Endodermal cell (in vitro differentiated cells): Measurements from ENCODE around the gene CXXC5. TPM values are rescaled to one million over a fixed set of nuclear protein-coding genes. Genes with fewer than 3 reads are reported as not detected.

Experiments used
- DNase-seq: peaks from one replicate; pipeline ENCODE4 v3.0.0-alpha.2; 2017
- H3K27ac ChIP-seq: 2 replicates; pipeline ENCODE4 v1.5.1; 2013; ENCODE audit warnings: mild to moderate bottlenecking, low read depth, low read length, moderate library complexity
- H3K27me3 ChIP-seq: 2 replicates; pipeline ENCODE4 v1.6.1; 2013; ENCODE audit warnings: mild to moderate bottlenecking, low read length, moderate library complexity; ENCODE audit not compliant: insufficient read depth, control insufficient read depth, poor library complexity, severe bottlenecking
- H3K36me3 ChIP-seq: 2 replicates; pipeline ENCODE4 v1.7.0; 2013; ENCODE audit warnings: mild to moderate bottlenecking, low read length, moderate library complexity; ENCODE audit not compliant: control insufficient read depth, insufficient read depth
- H3K4me1 ChIP-seq: one replicate; pipeline ENCODE4 v1.7.0; 2013; ENCODE audit warnings: low read length; ENCODE audit not compliant: control insufficient read depth, insufficient read depth
- H3K4me3 ChIP-seq: 2 replicates; pipeline ENCODE4 v1.5.1; 2013; ENCODE audit warnings: mild to moderate bottlenecking, low read length, moderate library complexity
- H3K9ac ChIP-seq: 2 replicates; pipeline ENCODE4 v1.6.1; 2013; ENCODE audit warnings: mild to moderate bottlenecking, low read length, moderate library complexity; ENCODE audit not compliant: poor library complexity, severe bottlenecking; ENCODE audit errors: extremely low read depth
- H3K9me3 ChIP-seq: 2 replicates; pipeline ENCODE4 v1.6.1; 2013; ENCODE audit warnings: mild to moderate bottlenecking, low read length, moderate library complexity; ENCODE audit not compliant: control insufficient read depth
- H3K27ac Mint-ChIP-seq: 2 replicates; pipeline ENCODE4 v1.8.0; 2020; ENCODE audit warnings: mixed read lengths
- H3K27me3 Mint-ChIP-seq: 2 replicates; pipeline ENCODE4 v1.8.0; 2021; ENCODE audit warnings: mild to moderate bottlenecking, mixed read lengths; ENCODE audit not compliant: insufficient read depth
- H3K36me3 Mint-ChIP-seq: 2 replicates; pipeline ENCODE4 v1.8.0; 2020; ENCODE audit warnings: low read depth, mixed read lengths
- H3K4me1 Mint-ChIP-seq: 2 replicates; pipeline ENCODE4 v1.8.0; 2020; ENCODE audit warnings: mixed read lengths
- H3K4me3 Mint-ChIP-seq: 2 replicates; pipeline ENCODE4 v1.8.0; 2020; ENCODE audit warnings: mild to moderate bottlenecking, moderate library complexity, mixed read lengths
- H3K9me3 Mint-ChIP-seq: 2 replicates; pipeline ENCODE4 v1.8.0; 2020; ENCODE audit warnings: mild to moderate bottlenecking, mixed read lengths
- WGBS, 2 experiments: methylation state at CpG; one replicate each; pipeline versions ENCODE4 v1.1.5 to v1.1.7; 2013; ENCODE audit warnings: missing lambda C conversion rate in 2 of 2, mixed read lengths in 1 of 2; ENCODE audit not compliant: insufficient coverage in 1 of 2, insufficient read length in 1 of 2; 5-methylcytosine and 5-hydroxymethylcytosine counted together
- total RNA-seq, 2 donors: library from RNA; stranded (reverse); fragmentation: NEBNext Ultra II Directional in 1 of 2; extraction: Animal tissue kit (Norgen Biotek cat#: 25700) in 1 of 2; gene quantifications; 2 replicates in 1 of 2; 3 replicates in 1 of 2; pipeline ENCODE4 v1.2.1, GENCODE V29; 2021
- TF ChIP-seq, protein P1 (sequence below): fragments of 200-600 bp; sonication (generic); conservative IDR thresholded peaks from 2 replicates; pipeline ENCODE4 v1.5.0; 2021; ENCODE audit warnings: antibody characterized with exemption, mild to moderate bottlenecking

CXXC5 gene
- total RNA-seq, 2 donors from 2014 or later = 50.5 to 67.9 TPM

DNA sequence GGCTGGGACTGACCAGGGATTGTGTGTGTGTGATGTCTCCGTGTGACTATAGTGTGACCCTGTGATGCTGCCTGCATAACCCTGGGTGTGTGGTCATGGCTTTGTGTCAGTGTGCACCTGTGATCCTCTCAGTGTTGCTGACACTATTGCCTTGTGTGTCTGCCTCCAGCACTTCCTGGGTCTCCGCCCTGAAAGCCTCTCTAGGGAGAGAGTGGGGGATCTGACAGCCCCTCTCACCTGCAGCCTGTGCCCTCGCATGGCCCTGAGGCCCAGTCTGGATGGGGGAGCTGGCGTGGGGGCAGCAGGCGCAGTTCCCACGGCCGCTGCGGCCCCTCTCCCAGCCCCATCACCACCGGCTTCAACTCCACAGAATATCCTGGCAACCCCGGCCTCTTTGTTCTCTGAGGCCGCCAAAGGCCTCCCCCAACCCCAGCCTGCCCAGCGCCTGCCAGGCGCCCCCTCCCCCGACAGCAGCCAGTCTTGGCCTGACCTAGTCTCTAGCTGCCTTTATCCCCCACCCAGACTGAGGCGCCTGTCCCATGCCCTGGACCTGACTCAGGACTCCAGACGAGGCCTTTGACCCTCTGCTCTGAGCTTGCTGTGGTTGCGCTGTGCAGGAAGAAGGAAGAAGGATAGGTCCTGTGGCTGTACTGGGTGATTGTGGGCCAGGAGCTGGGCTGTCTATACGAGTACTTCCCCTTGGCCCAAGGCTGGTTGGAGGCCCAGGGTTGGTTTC is 38.7 kb downstream of the CXXC5 start:
- Histone ChIP-seq H3K27me3 (no peaks in the 10 kb centered on the region), H3K4me1 (peaks cover 20% of the 10 kb centered on the region), H3K4me3 (no peak overlapping the region), H3K9me3 (no peaks in the 10 kb centered on the region), H3K27ac (peak overlapping the region; percentile 92), H3K9ac (no peak overlapping the region), H3K36me3 (no peaks in the 10 kb centered on the region)
- no peak overlapping the region for H3K4me3 Mint-ChIP-seq
- 81 to 89% methylated on average over 7 to 18 of the region's 18 CpGs for WGBS, 2 experiments
- no peaks in the 10 kb centered on the region for H3K9me3 Mint-ChIP-seq
- no peaks in the 10 kb centered on the region for H3K27me3 Mint-ChIP-seq
- peaks cover 24% of the 10 kb centered on the region for H3K36me3 Mint-ChIP-seq
- peaks cover 61% of the 10 kb centered on the region for H3K4me1 Mint-ChIP-seq
- H3K27ac Mint-ChIP-seq = peak overlapping the region; percentile 52
- DNase-seq = peak; percentile 62
- TF ChIP-seq, protein P1, sequence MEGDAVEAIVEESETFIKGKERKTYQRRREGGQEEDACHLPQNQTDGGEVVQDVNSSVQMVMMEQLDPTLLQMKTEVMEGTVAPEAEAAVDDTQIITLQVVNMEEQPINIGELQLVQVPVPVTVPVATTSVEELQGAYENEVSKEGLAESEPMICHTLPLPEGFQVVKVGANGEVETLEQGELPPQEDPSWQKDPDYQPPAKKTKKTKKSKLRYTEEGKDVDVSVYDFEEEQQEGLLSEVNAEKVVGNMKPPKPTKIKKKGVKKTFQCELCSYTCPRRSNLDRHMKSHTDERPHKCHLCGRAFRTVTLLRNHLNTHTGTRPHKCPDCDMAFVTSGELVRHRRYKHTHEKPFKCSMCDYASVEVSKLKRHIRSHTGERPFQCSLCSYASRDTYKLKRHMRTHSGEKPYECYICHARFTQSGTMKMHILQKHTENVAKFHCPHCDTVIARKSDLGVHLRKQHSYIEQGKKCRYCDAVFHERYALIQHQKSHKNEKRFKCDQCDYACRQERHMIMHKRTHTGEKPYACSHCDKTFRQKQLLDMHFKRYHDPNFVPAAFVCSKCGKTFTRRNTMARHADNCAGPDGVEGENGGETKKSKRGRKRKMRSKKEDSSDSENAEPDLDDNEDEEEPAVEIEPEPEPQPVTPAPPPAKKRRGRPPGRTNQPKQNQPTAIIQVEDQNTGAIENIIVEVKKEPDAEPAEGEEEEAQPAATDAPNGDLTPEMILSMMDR = no peak

DNA sequence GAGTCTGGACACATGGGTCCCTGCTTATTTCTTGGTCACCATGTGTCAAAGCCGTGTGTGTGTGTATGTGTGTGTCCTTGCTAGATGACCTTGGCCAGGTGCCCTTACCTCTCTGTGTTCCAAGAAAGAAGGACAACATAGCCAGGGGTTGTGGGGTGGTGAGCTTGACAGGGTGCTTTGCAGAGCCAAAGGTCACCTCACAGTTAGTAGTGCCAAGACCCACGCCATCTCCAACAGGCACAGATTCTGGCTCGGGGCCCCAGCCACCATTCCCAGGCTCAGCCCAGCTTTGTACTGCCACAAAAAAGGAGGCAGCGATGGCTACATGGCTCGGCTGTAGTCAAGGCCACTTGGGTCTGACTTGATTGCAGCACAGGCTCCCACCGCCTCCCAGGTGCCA is 39.5 kb downstream of the CXXC5 start:
- no peak overlapping the region for H3K27ac Mint-ChIP-seq
- peaks cover 58% of the 10 kb centered on the region for H3K4me1 Mint-ChIP-seq
- no peak overlapping the region for H3K4me3 Mint-ChIP-seq

DNA sequence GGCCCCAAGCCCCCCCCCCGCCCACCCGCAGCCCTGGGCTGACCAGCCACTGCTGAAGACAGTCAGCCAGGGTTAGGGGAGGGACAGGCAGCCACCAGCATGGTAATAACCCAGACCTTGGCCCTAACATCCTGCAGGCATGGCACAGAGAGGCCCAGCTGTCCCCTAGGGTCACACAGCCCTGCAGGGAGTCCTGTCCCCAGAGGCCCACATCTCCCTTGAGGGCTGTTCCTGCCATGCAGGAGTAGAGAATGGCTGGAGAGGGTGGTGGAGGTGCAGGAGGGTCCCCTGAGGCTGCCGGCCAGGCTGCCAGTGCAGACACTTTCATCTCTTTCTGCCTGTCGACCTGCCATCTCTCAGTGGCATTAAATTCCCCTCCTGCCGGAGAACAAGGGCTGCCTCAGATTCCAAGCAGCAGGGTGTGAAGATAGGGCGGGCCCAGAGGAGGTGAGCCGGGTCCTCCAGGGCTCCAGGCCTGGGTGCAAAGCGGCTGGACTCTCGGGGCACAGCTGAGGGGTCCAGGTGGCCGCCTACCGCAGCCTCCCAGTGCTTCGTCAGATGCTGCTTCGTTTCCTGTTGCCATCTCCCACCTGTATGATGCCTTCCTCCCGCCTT is 40.0 kb downstream of the CXXC5 start:
- TF ChIP-seq, protein P1 = no peak

More for the DNA sequence above, 39.5 kb downstream of the CXXC5 start:
- Histone ChIP-seq H3K9ac (no peak overlapping the region), H3K4me1 (peaks cover 20% of the 10 kb centered on the region), H3K27me3 (no peaks in the 10 kb centered on the region), H3K36me3 (no peaks in the 10 kb centered on the region), H3K4me3 (no peak overlapping the region), H3K27ac (peak overlapping the region; percentile 92), H3K9me3 (no peaks in the 10 kb centered on the region)
- H3K27me3 Mint-ChIP-seq = no peaks in the 10 kb centered on the region
- 93% methylated on average over 3 to 6 of the region's 6 CpGs for WGBS, 2 experiments
- H3K36me3 Mint-ChIP-seq = peaks cover 19% of the 10 kb centered on the region
- TF ChIP-seq, protein P1 = no peak
- no peaks in the 10 kb centered on the region for H3K9me3 Mint-ChIP-seq
- no peak for DNase-seq

More for the DNA sequence above, 40.0 kb downstream of the CXXC5 start:
- Histone ChIP-seq H3K9ac (no peak overlapping the region), H3K36me3 (no peaks in the 10 kb centered on the region), H3K27ac (peak overlapping the region; percentile 38), H3K4me3 (no peak overlapping the region), H3K27me3 (no peaks in the 10 kb centered on the region), H3K4me1 (peaks cover 20% of the 10 kb centered on the region), H3K9me3 (no peaks in the 10 kb centered on the region)
- peaks cover 54% of the 10 kb centered on the region for H3K4me1 Mint-ChIP-seq
- WGBS, 2 experiments = 68 to 94% methylated on average over 6 to 14 of the region's 14 CpGs
- H3K4me3 Mint-ChIP-seq = no peak overlapping the region
- H3K27me3 Mint-ChIP-seq = no peaks in the 10 kb centered on the region
- H3K9me3 Mint-ChIP-seq = no peaks in the 10 kb centered on the region
- peak; percentile 74 for DNase-seq
- H3K27ac Mint-ChIP-seq = peak overlapping the region; percentile 77
- peaks cover 14% of the 10 kb centered on the region for H3K36me3 Mint-ChIP-seq
